ENCODE results near the gene ECHDC3.
"Not testable (repeated sequence)": the region's sequence is repeated elsewhere in the genome, so short reads cannot be mapped to it uniquely, and the experiment has no call there.

ECHDC3 gene
- total RNA-seq: 0 to 1.1 reads per million in 2 donors

GRCh38 chr10:11742009-11742778, at the start of gene ECHDC3:
ECHDC3 (plus strand) TSS chr10:11742382; CDS start chr10:11742577, 195 bp downstream.
- peak; percentile 39 for DNase-seq

- DNase-seq: no peak
Measured at GRCh38 chr10:11693376-11693775, 48.8 kb upstream of the ECHDC3 start.

- no peak for DNase-seq
Measured at GRCh38 chr10:11695779-11696178, 46.4 kb upstream of the ECHDC3 start.

- DNase-seq: no peak
Measured at GRCh38 chr10:11697718-11698527, 44.3 kb upstream of the ECHDC3 start.

- DNase-seq: no peak
Measured at GRCh38 chr10:11698691-11699549, 43.3 kb upstream of the ECHDC3 start.

- no peak for DNase-seq
Measured at GRCh38 chr10:11699550-11700097, 42.6 kb upstream of the ECHDC3 start.

GRCh38 chr10:11700539-11700938, 41.6 kb upstream of the ECHDC3 start:
- no peak for DNase-seq

- no peak for DNase-seq
Measured at GRCh38 chr10:11701451-11702095, 40.6 kb upstream of the ECHDC3 start.

GRCh38 chr10:11702264-11702663, 39.9 kb upstream of the ECHDC3 start:
- no peak for DNase-seq

- no peak for DNase-seq
Measured at GRCh38 chr10:11704092-11704491, 38.1 kb upstream of the ECHDC3 start.

GRCh38 chr10:11705722-11706121, 36.5 kb upstream of the ECHDC3 start:
- no peak for DNase-seq

- DNase-seq: no peak
Measured at GRCh38 chr10:11706895-11707567, 35.2 kb upstream of the ECHDC3 start.

- DNase-seq: no peak
Measured at GRCh38 chr10:11707624-11708350, 34.4 kb upstream of the ECHDC3 start.

GRCh38 chr10:11708801-11709200, 33.4 kb upstream of the ECHDC3 start:
- DNase-seq: not testable (repeated sequence)

GRCh38 chr10:11712744-11713143, 29.4 kb upstream of the ECHDC3 start:
- no peak for DNase-seq

- no peak for DNase-seq
Measured at GRCh38 chr10:11713186-11713743, 28.9 kb upstream of the ECHDC3 start.

- no peak for DNase-seq
Measured at GRCh38 chr10:11713963-11714362, 28.2 kb upstream of the ECHDC3 start.

- DNase-seq: no peak
Measured at GRCh38 chr10:11714750-11715365, 27.3 kb upstream of the ECHDC3 start.

- DNase-seq: no peak
Measured at GRCh38 chr10:11715815-11716494, 26.2 kb upstream of the ECHDC3 start.

Measured in T-helper 9 cell (primary cell).